ENCODE results near the gene NRXN3. TPM values are rescaled to one million over a fixed set of nuclear protein-coding genes. Genes with fewer than 3 reads are reported as not detected.

NRXN3 gene
- total and polyA plus RNA-seq, 4 donors: 1.4 to 8.3 (median 4.4) TPM

GRCh38 chr14:78588906-78589305, 418.7 kb downstream of the NRXN3 start:
- DNase-seq: no peak
- Histone ChIP-seq H3K9me3 (ENCODE audit: control insufficient read depth in 4 of 4, insufficient read depth in 3 of 4, low read length in 3 of 4) (no peaks in the 10 kb centered on the region), H3K27ac (ENCODE audit: low read depth in 1 of 2, low read length in 1 of 2) (no peak overlapping the region), H3K27me3 (ENCODE audit: control insufficient read depth in 3 of 3, insufficient read depth in 3 of 3, low read length in 2 of 3) (peaks cover 0 to 3% (median 0%) of the 10 kb centered on the region in 3 donors), H3K36me3 (ENCODE audit: control insufficient read depth in 4 of 4, insufficient read depth in 4 of 4, low read length in 4 of 4) (no peaks in the 10 kb centered on the region), H3K4me1 (ENCODE audit: control insufficient read depth in 5 of 5, insufficient read depth in 5 of 5, low read length in 5 of 5) (no peaks in the 10 kb centered on the region), H3K9ac (ENCODE audit: insufficient read depth in 1 of 2, low read length in 2 of 2) (no peak overlapping the region), H3K4me3 (no peak overlapping the region)
- WGBS, 2 donors: 84 to 89% methylated on average over 3 of the region's 3 CpGs
- no peak for ATAC-seq (ENCODE audit: insufficient read depth, low FRiP score)
- TF ChIP-seq CTCF (IDR thresholded peaks at IDR 0.05; ENCODE audit: control extremely low read depth, extremely low read depth): no peak

GRCh38 chr14:78592616-78593219, 422.5 kb downstream of the NRXN3 start:
- Histone ChIP-seq H3K27ac (ENCODE audit: low read depth in 1 of 2, low read length in 1 of 2) (no peak overlapping the region), H3K4me3 (no peak overlapping the region), H3K9me3 (ENCODE audit: control insufficient read depth in 4 of 4, insufficient read depth in 3 of 4, low read length in 3 of 4) (no peaks in the 10 kb centered on the region), H3K27me3 (ENCODE audit: control insufficient read depth in 3 of 3, insufficient read depth in 3 of 3, low read length in 2 of 3) (no peaks in the 10 kb centered on the region), H3K36me3 (ENCODE audit: control insufficient read depth in 4 of 4, insufficient read depth in 4 of 4, low read length in 4 of 4) (no peaks in the 10 kb centered on the region), H3K4me1 (ENCODE audit: control insufficient read depth in 5 of 5, insufficient read depth in 5 of 5, low read length in 5 of 5) (no peaks in the 10 kb centered on the region), H3K9ac (ENCODE audit: insufficient read depth in 1 of 2, low read length in 2 of 2) (no peak overlapping the region)
- 81 to 83% methylated on average over 13 of the region's 13 CpGs for WGBS, 2 donors
- no peak for TF ChIP-seq CTCF (IDR thresholded peaks at IDR 0.05; ENCODE audit: control extremely low read depth, extremely low read depth)
- ATAC-seq (ENCODE audit: insufficient read depth, low FRiP score) (no peak), DNase-seq (no peak)

GRCh38 chr14:78593949-78594348, 423.8 kb downstream of the NRXN3 start:
- no peak for ATAC-seq (ENCODE audit: insufficient read depth, low FRiP score)
- no peak for TF ChIP-seq CTCF (IDR thresholded peaks at IDR 0.05; ENCODE audit: control extremely low read depth, extremely low read depth)

GRCh38 chr14:78595797-78596196, 425.6 kb downstream of the NRXN3 start:
- WGBS, 2 donors: 45 to 49% methylated on average over 7 of the region's 7 CpGs
- no peak for TF ChIP-seq CTCF (IDR thresholded peaks at IDR 0.05; ENCODE audit: control extremely low read depth, extremely low read depth)
- H3K4me3 ChIP-seq: no peak overlapping the region
- peaks cover 0 to 6% (median 0%) of the 10 kb centered on the region in 3 donors for H3K27me3 ChIP-seq (ENCODE audit: control insufficient read depth in 3 of 3, insufficient read depth in 3 of 3, low read length in 2 of 3)
- ATAC-seq (ENCODE audit: insufficient read depth, low FRiP score): no peak
- H3K27ac ChIP-seq (ENCODE audit: low read depth in 1 of 2, low read length in 1 of 2): no peak overlapping the region
- no peaks in the 10 kb centered on the region for H3K36me3 ChIP-seq (ENCODE audit: control insufficient read depth in 4 of 4, insufficient read depth in 4 of 4, low read length in 4 of 4)
- no peaks in the 10 kb centered on the region for H3K4me1 ChIP-seq (ENCODE audit: control insufficient read depth in 5 of 5, insufficient read depth in 5 of 5, low read length in 5 of 5)
- H3K9ac ChIP-seq (ENCODE audit: insufficient read depth in 1 of 2, low read length in 2 of 2): no peak overlapping the region
- no peaks in the 10 kb centered on the region for H3K9me3 ChIP-seq (ENCODE audit: control insufficient read depth in 4 of 4, insufficient read depth in 3 of 4, low read length in 3 of 4)
- DNase-seq: no peak

More at GRCh38 chr14:78593949-78594348, 423.8 kb downstream of the NRXN3 start:
- Histone ChIP-seq H3K27me3 (ENCODE audit: control insufficient read depth in 3 of 3, insufficient read depth in 3 of 3, low read length in 2 of 3) (no peaks in the 10 kb centered on the region), H3K27ac (ENCODE audit: low read depth in 1 of 2, low read length in 1 of 2) (no peak overlapping the region), H3K36me3 (ENCODE audit: control insufficient read depth in 4 of 4, insufficient read depth in 4 of 4, low read length in 4 of 4) (no peaks in the 10 kb centered on the region), H3K9ac (ENCODE audit: insufficient read depth in 1 of 2, low read length in 2 of 2) (no peak overlapping the region), H3K9me3 (ENCODE audit: control insufficient read depth in 4 of 4, insufficient read depth in 3 of 4, low read length in 3 of 4) (no peaks in the 10 kb centered on the region), H3K4me3 (no peak overlapping the region), H3K4me1 (ENCODE audit: control insufficient read depth in 5 of 5, insufficient read depth in 5 of 5, low read length in 5 of 5) (no peaks in the 10 kb centered on the region)
- 87 to 90% methylated on average over 11 of the region's 11 CpGs for WGBS, 2 donors
- DNase-seq: no peak

All from lung (tissue), 12 donors.